Smooth muscle cell (in vitro differentiated cells): Measurements from ENCODE around the gene BRF1. TPM values are rescaled to one million over a fixed set of nuclear protein-coding genes. Genes with fewer than 3 reads are reported as not detected.

Experiments used
- DNase-seq: peaks from one replicate; lab custom pipeline; 2025; ENCODE audit not compliant: unreplicated experiment; lab: John Stamatoyannopoulos, UW
- H2AFZ ChIP-seq: fragments of 200-600 bp; sonication (generic); 2 replicates; pipeline ENCODE4 v1.6.0; 2016; ENCODE audit warnings: antibody characterized with exemption, low read depth, mild to moderate bottlenecking
- H3F3A ChIP-seq: fragments of 200-600 bp; sonication (generic); 2 replicates; pipeline ENCODE4 v1.6.0; 2017; ENCODE audit warnings: antibody characterized with exemption, low read depth
- H3K27ac ChIP-seq: fragments of 200-600 bp; sonication (generic); 2 replicates; pipeline ENCODE4 v1.5.1; 2016; ENCODE audit warnings: low read depth, mild to moderate bottlenecking
- H3K27me3 ChIP-seq: fragments of 200-600 bp; sonication (generic); 2 replicates; pipeline ENCODE4 v1.6.1; 2016; ENCODE audit warnings: low read depth, mild to moderate bottlenecking
- H3K36me3 ChIP-seq: fragments of 200-600 bp; sonication (generic); 2 replicates; pipeline ENCODE4 v1.5.1; 2016; ENCODE audit warnings: low read depth
- H3K4me1 ChIP-seq: fragments of 200-600 bp; sonication (generic); 2 replicates; pipeline ENCODE4 v1.5.1; 2016; ENCODE audit warnings: low read depth
- H3K4me2 ChIP-seq: fragments of 200-600 bp; sonication (generic); 2 replicates; pipeline ENCODE4 v1.6.0; 2016; ENCODE audit warnings: mild to moderate bottlenecking
- H3K4me3 ChIP-seq: fragments of 200-600 bp; sonication (generic); 2 replicates; pipeline ENCODE4 v1.5.1; 2016; ENCODE audit warnings: mild to moderate bottlenecking
- H3K79me2 ChIP-seq: fragments of 200-600 bp; sonication (generic); 2 replicates; pipeline ENCODE4 v1.6.0; 2016; ENCODE audit warnings: low read depth, mild to moderate bottlenecking
- H3K9ac ChIP-seq: fragments of 200-600 bp; sonication (generic); 2 replicates; pipeline ENCODE4 v1.6.0; 2016; ENCODE audit warnings: low read depth
- H3K9me3 ChIP-seq: fragments of 200-600 bp; sonication (generic); replicated peaks from 2 replicates; pipeline ENCODE4 v1.5.1; 2016; ENCODE audit warnings: low read depth
- H4K20me1 ChIP-seq: fragments of 200-600 bp; sonication (generic); 2 replicates; pipeline ENCODE4 v1.6.0; 2016; ENCODE audit warnings: low read depth
- WGBS: methylation state at CpG from one replicate; pipeline ENCODE4 v1.1.7; 2016; ENCODE audit warnings: low lambda C conversion rate; 5-methylcytosine and 5-hydroxymethylcytosine counted together
- polyA plus RNA-seq: library from polyadenylated mRNA; unstranded; fragments of >200 nt; fragmentation: Nextera tagmentation; extraction: Ambion mirVana; gene quantifications from 2 replicates; pipeline ENCODE4 v1.2.1, GENCODE V29; 2016
- total RNA-seq: library from RNA; depleted of rRNA; stranded (reverse); fragments of >200 nt; gene quantifications from 2 replicates; pipeline ENCODE4 v1.2.3, GENCODE V29; 2014
- TF ChIP-seq, protein P1 (sequence below): fragments of 200-600 bp; sonication (generic); IDR thresholded peaks from 2 replicates; pipeline ENCODE4 v1.5.1; 2017; ENCODE audit warnings: borderline replicate concordance, mild to moderate bottlenecking, antibody characterized with exemption; ENCODE audit not compliant: insufficient read depth, poor library complexity, severe bottlenecking

The BRF1 gene
- total and polyA plus RNA-seq, 2 experiments from 2014 or later, result 12.5 to 15.9 TPM

DNA sequence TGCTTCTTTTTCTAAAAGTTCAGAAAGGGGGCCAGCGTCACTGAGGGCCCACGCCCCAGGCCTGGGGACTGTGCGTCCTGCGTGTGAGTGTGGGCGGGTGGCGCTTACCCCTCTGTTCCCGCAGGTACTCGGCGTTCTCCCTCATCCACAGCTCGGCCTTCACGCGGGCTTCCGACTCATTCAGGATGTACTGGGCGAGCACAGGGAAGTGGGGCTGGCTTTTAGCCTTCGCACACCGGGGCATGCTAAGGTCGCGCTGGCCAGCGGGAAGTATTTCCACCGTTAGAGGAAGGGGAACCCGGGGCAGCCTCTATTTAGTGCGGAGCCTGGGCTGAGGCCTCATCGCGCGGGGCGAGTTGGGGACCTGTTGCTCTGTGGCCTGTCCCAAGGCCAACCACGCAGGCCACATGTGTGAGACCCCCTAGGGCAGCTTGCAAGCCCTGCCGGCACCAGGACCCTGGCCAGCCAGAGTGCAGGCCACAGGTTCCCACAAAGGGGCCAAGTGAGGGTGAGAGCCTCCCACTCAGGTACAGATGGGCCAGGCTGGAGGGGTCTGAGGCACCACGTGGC lies 81.7 kb downstream of the BRF1 start:
- no peak overlapping the region for H3K9ac ChIP-seq
- TF ChIP-seq, protein P1, sequence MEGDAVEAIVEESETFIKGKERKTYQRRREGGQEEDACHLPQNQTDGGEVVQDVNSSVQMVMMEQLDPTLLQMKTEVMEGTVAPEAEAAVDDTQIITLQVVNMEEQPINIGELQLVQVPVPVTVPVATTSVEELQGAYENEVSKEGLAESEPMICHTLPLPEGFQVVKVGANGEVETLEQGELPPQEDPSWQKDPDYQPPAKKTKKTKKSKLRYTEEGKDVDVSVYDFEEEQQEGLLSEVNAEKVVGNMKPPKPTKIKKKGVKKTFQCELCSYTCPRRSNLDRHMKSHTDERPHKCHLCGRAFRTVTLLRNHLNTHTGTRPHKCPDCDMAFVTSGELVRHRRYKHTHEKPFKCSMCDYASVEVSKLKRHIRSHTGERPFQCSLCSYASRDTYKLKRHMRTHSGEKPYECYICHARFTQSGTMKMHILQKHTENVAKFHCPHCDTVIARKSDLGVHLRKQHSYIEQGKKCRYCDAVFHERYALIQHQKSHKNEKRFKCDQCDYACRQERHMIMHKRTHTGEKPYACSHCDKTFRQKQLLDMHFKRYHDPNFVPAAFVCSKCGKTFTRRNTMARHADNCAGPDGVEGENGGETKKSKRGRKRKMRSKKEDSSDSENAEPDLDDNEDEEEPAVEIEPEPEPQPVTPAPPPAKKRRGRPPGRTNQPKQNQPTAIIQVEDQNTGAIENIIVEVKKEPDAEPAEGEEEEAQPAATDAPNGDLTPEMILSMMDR, result no peak
- WGBS, result 97% methylated on average over 29 of the region's 29 CpGs

DNA sequence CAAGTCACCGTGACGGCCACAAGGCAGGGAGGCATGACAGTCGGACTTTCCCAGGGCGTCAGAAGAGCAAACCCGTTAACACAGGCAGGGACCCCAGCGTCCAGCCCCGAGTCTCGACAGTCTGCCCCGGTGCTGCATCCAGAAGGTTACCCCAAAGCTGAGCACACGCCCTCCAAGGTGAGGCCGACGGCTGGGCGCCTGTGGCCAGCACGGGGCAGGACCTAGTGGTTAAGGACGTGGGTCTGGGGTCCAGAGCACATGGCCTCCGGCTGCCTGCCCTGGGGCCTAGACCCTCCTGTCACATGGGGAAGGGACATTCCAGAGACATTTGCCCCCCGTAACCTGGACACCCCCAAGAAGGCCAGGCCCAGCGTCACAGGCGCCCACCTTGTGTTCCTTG lies 82.2 kb downstream of the BRF1 start:
- Histone ChIP-seq H2AFZ (no peak overlapping the region), H3K4me1 (no peaks in the 10 kb centered on the region), H3K36me3 (no peaks in the 10 kb centered on the region), H3K4me3 (no peak overlapping the region), H3F3A (no peaks in the 10 kb centered on the region), H3K27me3 (no peaks in the 10 kb centered on the region), H3K9ac (no peak overlapping the region), H3K9me3 (no peaks in the 10 kb centered on the region), H4K20me1 (peaks cover 17% of the 10 kb centered on the region), H3K4me2 (no peak overlapping the region), H3K79me2 (no peaks in the 10 kb centered on the region), H3K27ac (no peak overlapping the region)
- DNase-seq, result no peak
- TF ChIP-seq, protein P1, result no peak
- 97% methylated on average over 19 of the region's 19 CpGs for WGBS

More for the DNA sequence above, 81.7 kb downstream of the BRF1 start:
- Histone ChIP-seq H4K20me1 (peaks cover 12% of the 10 kb centered on the region), H3F3A (no peaks in the 10 kb centered on the region), H3K79me2 (no peaks in the 10 kb centered on the region), H3K27ac (no peak overlapping the region), H3K4me3 (no peak overlapping the region), H3K27me3 (no peaks in the 10 kb centered on the region), H2AFZ (no peak overlapping the region), H3K4me2 (no peak overlapping the region), H3K9me3 (no peaks in the 10 kb centered on the region), H3K4me1 (no peaks in the 10 kb centered on the region), H3K36me3 (no peaks in the 10 kb centered on the region)
- no peak for DNase-seq

DNA sequence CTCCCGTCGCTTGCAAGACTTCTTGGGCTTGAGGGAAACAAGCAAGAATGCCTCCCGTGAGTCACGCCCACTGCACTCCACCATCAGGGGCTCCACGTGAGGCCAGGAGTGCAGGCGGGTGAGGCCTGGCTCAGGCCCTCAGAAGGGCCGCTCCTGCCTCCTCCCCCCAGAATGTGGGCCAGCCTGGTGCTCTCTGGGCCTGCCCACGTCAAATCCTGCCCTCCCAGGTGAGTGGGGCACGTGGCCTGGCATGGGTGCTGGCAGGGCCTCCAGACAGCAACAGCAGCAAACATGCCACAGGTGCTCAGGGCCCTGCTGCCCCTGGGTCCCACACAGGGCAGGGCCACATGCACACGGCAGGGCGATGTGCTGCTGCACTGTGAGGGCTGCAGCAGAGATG lies 83.0 kb downstream of the BRF1 start:
- WGBS, result 97% methylated on average over 11 of the region's 11 CpGs
- TF ChIP-seq, protein P1, result no peak

More for the DNA sequence above, 83.0 kb downstream of the BRF1 start:
- H3K4me2 ChIP-seq, result no peak overlapping the region
- no peak overlapping the region for H2AFZ ChIP-seq
- no peaks in the 10 kb centered on the region for H3K4me1 ChIP-seq
- no peaks in the 10 kb centered on the region for H3K27me3 ChIP-seq
- H3K27ac ChIP-seq, result no peak overlapping the region
- H3K9ac ChIP-seq, result no peak overlapping the region
- H3K79me2 ChIP-seq, result no peaks in the 10 kb centered on the region
- no peaks in the 10 kb centered on the region for H3K36me3 ChIP-seq
- H3K4me3 ChIP-seq, result no peak overlapping the region
- no peaks in the 10 kb centered on the region for H3K9me3 ChIP-seq
- H3F3A ChIP-seq, result no peaks in the 10 kb centered on the region
- peaks cover 20% of the 10 kb centered on the region for H4K20me1 ChIP-seq
- DNase-seq, result no peak
